ENCODE results near the gene TMBIM6. TPM values are rescaled to one million over a fixed set of nuclear protein-coding genes. Genes with fewer than 3 reads are reported as not detected.
A peak's percentile ranks its signal among the peaks of the same experiment; 100 is the strongest.
"Not testable (repeated sequence)": the region's sequence is repeated elsewhere in the genome, so short reads cannot be mapped to it uniquely, and the experiment has no call there.

The TMBIM6 gene
- total RNA-seq, 4 donors from 2014 or later, result 251 to 408 (median 329) TPM

DNA sequence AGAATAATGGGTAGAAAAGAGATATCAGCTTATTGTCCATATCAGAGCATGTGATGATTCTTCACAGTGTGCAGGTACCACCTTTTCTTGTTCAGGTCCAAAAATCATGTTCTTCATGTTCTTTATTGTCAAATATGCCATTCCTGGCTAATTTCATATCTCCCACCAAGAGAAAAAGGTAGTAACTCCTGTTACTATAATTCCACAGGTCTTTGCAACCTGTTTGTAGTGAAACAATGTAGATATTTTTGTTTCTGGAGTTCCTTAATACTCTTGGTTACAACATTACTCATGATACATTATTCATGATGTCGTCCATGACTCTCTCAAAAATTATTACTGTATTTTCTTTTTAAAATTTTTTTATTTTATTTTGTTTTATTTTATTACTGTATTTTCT, 11.3 kb upstream of the TMBIM6 start:
- Histone ChIP-seq H3K27ac (no peak overlapping the region), H3K4me3 (no peak overlapping the region), H3K9me3 (no peaks in the 10 kb centered on the region), H3K27me3 (peaks cover 7% of the 10 kb centered on the region), H3K4me1 (no peaks in the 10 kb centered on the region), H3K36me3 (no peaks in the 10 kb centered on the region)
- no peak for TF ChIP-seq POLR2A (IDR thresholded peaks at IDR 0.05)
- TF ChIP-seq EP300 (IDR thresholded peaks at IDR 0.05), result no peak
- TF ChIP-seq, protein P1, sequence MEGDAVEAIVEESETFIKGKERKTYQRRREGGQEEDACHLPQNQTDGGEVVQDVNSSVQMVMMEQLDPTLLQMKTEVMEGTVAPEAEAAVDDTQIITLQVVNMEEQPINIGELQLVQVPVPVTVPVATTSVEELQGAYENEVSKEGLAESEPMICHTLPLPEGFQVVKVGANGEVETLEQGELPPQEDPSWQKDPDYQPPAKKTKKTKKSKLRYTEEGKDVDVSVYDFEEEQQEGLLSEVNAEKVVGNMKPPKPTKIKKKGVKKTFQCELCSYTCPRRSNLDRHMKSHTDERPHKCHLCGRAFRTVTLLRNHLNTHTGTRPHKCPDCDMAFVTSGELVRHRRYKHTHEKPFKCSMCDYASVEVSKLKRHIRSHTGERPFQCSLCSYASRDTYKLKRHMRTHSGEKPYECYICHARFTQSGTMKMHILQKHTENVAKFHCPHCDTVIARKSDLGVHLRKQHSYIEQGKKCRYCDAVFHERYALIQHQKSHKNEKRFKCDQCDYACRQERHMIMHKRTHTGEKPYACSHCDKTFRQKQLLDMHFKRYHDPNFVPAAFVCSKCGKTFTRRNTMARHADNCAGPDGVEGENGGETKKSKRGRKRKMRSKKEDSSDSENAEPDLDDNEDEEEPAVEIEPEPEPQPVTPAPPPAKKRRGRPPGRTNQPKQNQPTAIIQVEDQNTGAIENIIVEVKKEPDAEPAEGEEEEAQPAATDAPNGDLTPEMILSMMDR (IDR thresholded peaks at IDR 0.05), result no peak
- no peak for TF ChIP-seq POLR2AphosphoS5 (IDR thresholded peaks at IDR 0.05)
- 50 to 61% methylated on average over 1 of the region's 1 CpG for WGBS, 2 donors (ENCODE audit: low coverage in 1 of 2)
- no peak for ATAC-seq

DNA sequence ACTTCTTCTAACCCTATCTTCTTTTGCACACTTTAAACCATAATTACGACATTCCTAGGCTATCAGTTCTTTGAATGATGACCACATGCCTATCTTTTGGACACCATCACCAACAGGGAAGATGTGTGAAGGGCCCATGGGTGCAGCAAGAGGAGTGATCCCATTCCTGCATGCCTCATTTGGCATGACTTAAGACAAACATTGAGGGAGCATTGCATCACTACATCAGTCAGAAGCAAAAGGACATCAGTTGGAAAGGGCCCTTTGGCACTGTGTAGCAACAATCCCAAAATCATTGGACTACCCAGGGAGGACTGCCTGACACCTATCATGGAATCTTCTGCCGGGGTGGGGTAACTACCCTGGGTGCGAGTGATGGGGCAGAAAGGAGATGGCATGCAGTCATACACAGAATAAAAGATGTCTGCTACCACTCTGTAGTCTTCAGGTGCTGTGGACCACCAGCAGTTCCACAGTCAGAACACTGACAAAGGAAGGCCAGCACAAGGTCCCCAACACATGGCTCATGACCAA, 10.7 kb upstream of the TMBIM6 start:
- no peaks in the 10 kb centered on the region for H3K9me3 ChIP-seq
- no peaks in the 10 kb centered on the region for H3K36me3 ChIP-seq
- peaks cover 1% of the 10 kb centered on the region for H3K27me3 ChIP-seq
- WGBS, 2 donors (ENCODE audit: low coverage in 1 of 2), result 86 to 91% methylated on average over 2 to 3 of the region's 3 CpGs
- TF ChIP-seq, protein P1 (IDR thresholded peaks at IDR 0.05), result no peak
- TF ChIP-seq EP300 (IDR thresholded peaks at IDR 0.05) (no peak), POLR2AphosphoS5 (IDR thresholded peaks at IDR 0.05) (no peak), POLR2A (IDR thresholded peaks at IDR 0.05) (no peak)
- no peak for ATAC-seq
- no peak overlapping the region for H3K27ac ChIP-seq
- H3K4me1 ChIP-seq, result no peaks in the 10 kb centered on the region
- H3K4me3 ChIP-seq, result no peak overlapping the region

DNA sequence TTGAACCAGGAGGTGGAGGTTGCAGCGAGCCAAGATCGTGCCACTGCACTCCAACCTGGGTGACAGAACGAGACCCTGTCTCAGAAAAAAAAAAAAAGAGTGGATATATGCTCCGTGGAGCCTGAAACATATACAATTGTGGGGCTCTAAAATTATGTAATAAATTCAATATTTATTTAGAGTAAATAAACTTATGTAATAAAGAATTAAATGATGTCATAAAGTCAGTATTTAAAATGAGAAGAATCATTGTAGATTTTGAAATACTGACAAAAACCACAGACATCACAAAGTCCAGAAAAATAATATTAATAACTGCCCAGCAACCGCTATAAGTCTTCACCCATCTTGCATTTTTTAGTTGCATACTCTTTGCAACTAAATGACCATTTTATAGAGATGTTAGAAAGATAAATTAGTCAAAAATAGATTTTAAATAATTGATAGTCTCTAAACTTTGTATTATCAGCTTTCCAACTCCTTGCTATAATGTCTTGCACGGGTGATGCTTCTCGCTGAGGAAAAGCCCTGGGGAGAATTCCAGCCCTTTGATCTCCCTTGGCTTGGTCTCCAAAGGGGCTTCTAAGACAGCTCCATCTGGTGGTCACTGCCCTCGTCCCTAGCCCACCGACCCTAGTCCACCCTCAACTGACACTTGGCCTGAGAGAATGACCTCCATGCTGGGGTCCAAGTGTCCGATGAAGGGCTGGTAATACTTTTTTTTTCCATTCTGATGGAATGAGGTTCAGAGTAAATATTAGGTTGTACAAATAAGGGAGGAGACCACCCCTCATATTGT, 7.9 kb upstream of the TMBIM6 start:
- ATAC-seq, result no peak
- Histone ChIP-seq H3K9me3 (no peaks in the 10 kb centered on the region), H3K27me3 (no peaks in the 10 kb centered on the region), H3K27ac (no peak overlapping the region), H3K36me3 (no peaks in the 10 kb centered on the region), H3K4me3 (no peak overlapping the region), H3K4me1 (no peaks in the 10 kb centered on the region)
- TF ChIP-seq, protein P1 (IDR thresholded peaks at IDR 0.05), result no peak
- WGBS, 2 donors (ENCODE audit: low coverage in 1 of 2), result 77 to 83% methylated on average over 6 to 9 of the region's 10 CpGs

DNA sequence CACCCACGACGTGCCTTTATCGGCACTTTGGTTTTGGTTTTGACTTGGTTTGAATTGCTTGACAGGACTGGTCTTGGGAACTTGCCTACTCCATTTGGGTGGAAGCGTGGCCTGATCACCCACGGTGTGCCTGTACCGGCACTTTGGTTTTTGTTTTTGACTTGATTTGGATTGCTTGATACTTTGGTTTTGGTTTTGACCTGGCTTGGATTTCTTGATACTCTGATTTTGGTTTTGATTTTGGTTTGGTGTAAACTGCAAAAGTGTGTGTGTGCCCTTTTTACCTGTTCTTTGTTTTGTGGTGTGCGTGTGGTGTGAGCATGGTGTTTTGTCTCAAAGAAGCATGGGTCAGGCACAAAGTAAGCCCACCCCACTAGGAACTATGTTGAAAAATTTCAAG, 6.5 kb upstream of the TMBIM6 start:
- not testable (repeated sequence) for H3K27me3 ChIP-seq, H3K36me3 ChIP-seq, H3K4me3 ChIP-seq, ATAC-seq, H3K27ac ChIP-seq, H3K4me1 ChIP-seq, H3K9me3 ChIP-seq
- 79 to 89% methylated on average over 3 to 6 of the region's 7 CpGs for WGBS, 2 donors (ENCODE audit: low coverage in 1 of 2)

DNA sequence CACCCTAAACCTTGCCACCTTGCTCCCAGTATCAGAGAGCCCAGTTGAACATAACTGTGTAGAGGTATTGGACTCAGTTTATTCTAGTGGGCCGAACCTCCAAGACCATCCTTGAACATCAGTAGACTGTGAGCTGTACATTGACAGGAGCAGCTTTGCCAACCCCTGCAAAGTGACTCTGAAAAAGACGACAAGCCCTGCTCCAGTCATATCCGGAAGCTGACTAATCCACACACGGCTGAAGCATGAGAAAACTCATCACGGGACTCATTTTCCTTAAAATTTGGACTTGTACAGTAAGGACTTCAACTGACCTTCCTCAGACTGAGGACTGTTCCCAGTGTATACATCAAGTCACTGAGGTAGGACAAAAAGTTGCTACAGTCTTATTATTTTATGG, 2.6 kb upstream of the TMBIM6 start:
- not testable (repeated sequence) for H3K9me3 ChIP-seq, ATAC-seq, H3K27ac ChIP-seq, H3K36me3 ChIP-seq, H3K27me3 ChIP-seq, H3K4me3 ChIP-seq
- 73 to 80% methylated on average over 3 to 5 of the region's 5 CpGs for WGBS, 2 donors (ENCODE audit: low coverage in 1 of 2)
- peaks cover 6 to 14% (median 8%) of the 10 kb centered on the region in 3 donors for H3K4me1 ChIP-seq

DNA sequence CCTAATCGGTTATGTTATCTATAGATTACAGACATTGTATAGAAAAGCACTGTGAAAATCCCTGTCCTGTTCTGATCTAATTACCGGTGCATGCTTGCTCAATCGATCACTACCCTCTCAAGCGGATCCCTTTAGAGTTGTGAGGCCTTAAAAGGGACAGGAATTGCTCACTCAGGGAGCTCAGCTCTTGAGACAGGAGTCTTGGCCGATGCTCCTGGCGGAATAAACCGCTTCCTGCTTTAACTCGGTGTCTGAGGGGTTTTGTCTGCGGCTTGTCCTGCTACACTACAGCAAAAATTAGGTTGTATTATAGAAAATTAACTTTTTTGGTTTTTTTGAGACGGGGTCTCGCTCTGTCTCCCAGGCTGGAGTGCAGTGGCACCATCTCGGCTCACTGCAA, 1.1 kb upstream of the TMBIM6 start:
- ATAC-seq, H3K9me3 ChIP-seq, H3K4me3 ChIP-seq, H3K36me3 ChIP-seq, H3K27me3 ChIP-seq: not testable (repeated sequence)
- Histone ChIP-seq H3K27ac (peak overlapping the region in 2 of 4 donors; percentile 64 to 96), H3K4me1 (peaks cover 11 to 29% (median 21%) of the 10 kb centered on the region in 3 donors)
- 95% methylated on average over 9 of the region's 12 CpGs for WGBS, 2 donors (ENCODE audit: low coverage in 1 of 2)
